ENCODE measurements around the gene F5.
A peak's percentile ranks its signal among the peaks of the same experiment; 100 is the strongest.

The F5 gene

GRCh38 chr1:169588112-169588511, 1.8 kb upstream of the F5 start:
- DNase-seq (ENCODE audit: low spot score) = no peak

GRCh38 chr1:169586067-169586394, 250 bp downstream of the F5 start:
- DNase-seq (ENCODE audit: low spot score) = no peak

GRCh38 chr1:169585181-169585580, 1.1 kb downstream of the F5 start:
- DNase-seq (ENCODE audit: low spot score) = no peak

- no peak for DNase-seq (ENCODE audit: low spot score)
Measured at GRCh38 chr1:169584483-169585144, 1.7 kb downstream of the F5 start.

- DNase-seq (ENCODE audit: low spot score) = no peak
Measured at GRCh38 chr1:169577981-169578738, 8.1 kb downstream of the F5 start.

GRCh38 chr1:169576935-169577331, 9.3 kb downstream of the F5 start:
- no peak for DNase-seq (ENCODE audit: low spot score)

GRCh38 chr1:169576241-169576934, 9.9 kb downstream of the F5 start:
- no peak for DNase-seq (ENCODE audit: low spot score)

- DNase-seq (ENCODE audit: low spot score) = no peak
Measured at GRCh38 chr1:169574336-169574735, 11.9 kb downstream of the F5 start.

- no peak for DNase-seq (ENCODE audit: low spot score)
Measured at GRCh38 chr1:169572187-169572586, 14.1 kb downstream of the F5 start.

GRCh38 chr1:169571450-169571849, 14.8 kb downstream of the F5 start:
- no peak for DNase-seq (ENCODE audit: low spot score)

GRCh38 chr1:169570172-169570574, 16.1 kb downstream of the F5 start:
- DNase-seq (ENCODE audit: low spot score) = no peak

GRCh38 chr1:169568497-169568896, 17.8 kb downstream of the F5 start:
- DNase-seq (ENCODE audit: low spot score) = no peak

- no peak for DNase-seq (ENCODE audit: low spot score)
Measured at GRCh38 chr1:169565335-169566271, 20.7 kb downstream of the F5 start.

GRCh38 chr1:169563650-169564049, 22.6 kb downstream of the F5 start:
- DNase-seq (ENCODE audit: low spot score) = no peak

- no peak for DNase-seq (ENCODE audit: low spot score)
Measured at GRCh38 chr1:169563019-169563615, 23.2 kb downstream of the F5 start.

GRCh38 chr1:169561692-169562091, 24.6 kb downstream of the F5 start:
- no peak for DNase-seq (ENCODE audit: low spot score)

GRCh38 chr1:169557131-169557530, 29.1 kb downstream of the F5 start:
- no peak for DNase-seq (ENCODE audit: low spot score)

GRCh38 chr1:169550294-169550693, 36.0 kb downstream of the F5 start:
- DNase-seq (ENCODE audit: low spot score) = no peak

- no peak for DNase-seq (ENCODE audit: low spot score)
Measured at GRCh38 chr1:169548282-169548681, 38.0 kb downstream of the F5 start.

GRCh38 chr1:169546087-169546995, 39.9 kb downstream of the F5 start:
- DNase-seq (ENCODE audit: low spot score) = peak; percentile 70

- DNase-seq (ENCODE audit: low spot score) = no peak
Measured at GRCh38 chr1:169545472-169545871, 40.8 kb downstream of the F5 start.
